ENCODE measurements around the gene MRPS31.
"Not testable (repeated sequence)": the region's sequence is repeated elsewhere in the genome, so short reads cannot be mapped to it uniquely, and the experiment has no call there.

GRCh38 chr13:40714433-40714832, 56.6 kb downstream of the MRPS31 start:
- not testable (repeated sequence) for TF ChIP-seq CTCF, POLR2A (IDR thresholded peaks at IDR 0.05)

All from tibial nerve (tissue), 3 donors.